HG02571 (cell line): ENCODE measurements around the gene NHLH1.

Experiments used
- ATAC-seq: cut with Tn5 transposase; IDR thresholded peaks from one replicate; pipeline ENCODE4 v1.9.1; 2021; ENCODE audit warnings: mild to moderate bottlenecking, moderate library complexity; ENCODE audit not compliant: unreplicated experiment

Gene NHLH1

DNA sequence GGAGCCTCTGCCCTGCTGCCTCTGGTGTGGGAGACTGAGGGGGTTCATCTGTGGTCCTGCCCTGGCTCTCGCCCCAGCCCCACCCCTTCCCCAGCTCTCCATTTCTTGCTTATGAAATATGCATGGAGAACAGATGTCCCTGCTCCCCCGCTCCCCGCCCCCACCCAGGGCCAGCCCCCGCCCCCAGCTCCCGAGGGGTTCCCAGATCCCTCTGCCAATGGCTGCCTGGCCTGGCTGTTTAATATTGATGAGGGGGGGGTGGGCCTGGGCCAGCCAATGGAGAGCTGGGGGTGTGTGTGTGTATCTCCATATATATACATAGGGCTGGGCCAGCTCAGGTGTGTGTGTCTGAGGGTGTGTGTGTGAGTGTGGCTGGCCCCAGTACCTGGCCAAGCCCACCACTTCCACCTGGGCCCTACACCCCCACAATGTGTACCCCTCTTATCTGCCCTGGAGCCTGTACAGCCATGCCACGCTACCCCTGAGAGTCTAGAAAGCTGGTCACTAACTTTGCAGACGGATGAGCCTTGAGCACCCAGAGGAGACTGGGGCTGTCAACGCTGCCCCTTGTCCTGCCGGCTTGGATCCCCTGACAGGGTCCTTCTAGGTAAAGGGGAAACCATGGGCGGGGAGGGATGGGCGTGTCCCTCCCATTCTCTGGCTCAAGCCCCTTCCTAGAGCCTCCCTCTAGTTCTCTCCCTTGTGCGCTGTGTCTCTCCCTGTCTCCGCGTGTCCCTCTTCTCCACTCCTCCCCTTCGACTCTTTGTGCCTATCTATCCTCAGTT lies at the start of gene NHLH1:
NHLH1 (plus strand) TSS at position 341 of the 785 bp plus-strand sequence. CDS start 3,661 bp downstream, outside the sequence.
- ATAC-seq = no peak

DNA sequence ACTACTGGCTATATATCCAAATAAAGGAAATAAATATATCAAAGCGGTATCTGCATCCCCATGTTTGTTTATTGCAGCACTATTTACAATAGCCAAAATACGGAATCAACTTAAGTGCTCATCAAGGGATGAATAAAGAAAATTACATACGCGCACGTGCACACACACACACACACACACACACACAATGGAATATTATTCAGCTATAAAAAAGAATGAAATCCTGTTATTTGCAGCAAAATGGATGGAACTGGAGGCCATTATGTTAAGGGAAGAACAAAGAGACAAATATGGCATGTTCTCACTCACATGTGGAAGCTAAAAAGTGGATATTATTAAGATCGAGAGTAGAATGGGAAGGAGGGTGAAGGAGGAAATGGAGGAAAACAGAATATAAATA lies 44.0 kb upstream of the NHLH1 start:
- no peak for ATAC-seq

DNA sequence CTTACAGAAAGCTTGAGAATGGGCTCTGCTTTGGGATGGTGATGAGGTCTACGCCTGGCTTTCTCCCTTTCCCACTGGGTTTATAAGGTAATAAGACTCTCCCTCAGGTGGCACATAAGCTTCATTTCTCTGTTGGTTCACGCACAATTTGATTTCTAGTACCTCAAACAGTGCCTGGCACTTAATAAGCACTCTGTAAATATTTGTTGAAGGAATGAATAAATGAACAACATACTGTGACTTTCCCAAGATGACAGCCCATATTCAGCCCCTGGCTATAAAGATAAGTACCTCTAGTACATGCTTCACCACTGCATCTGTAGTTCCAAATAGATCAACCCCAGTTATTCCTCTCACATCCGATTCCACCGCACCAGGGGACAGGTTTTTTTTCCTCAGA lies 41.6 kb upstream of the NHLH1 start:
- no peak for ATAC-seq

DNA sequence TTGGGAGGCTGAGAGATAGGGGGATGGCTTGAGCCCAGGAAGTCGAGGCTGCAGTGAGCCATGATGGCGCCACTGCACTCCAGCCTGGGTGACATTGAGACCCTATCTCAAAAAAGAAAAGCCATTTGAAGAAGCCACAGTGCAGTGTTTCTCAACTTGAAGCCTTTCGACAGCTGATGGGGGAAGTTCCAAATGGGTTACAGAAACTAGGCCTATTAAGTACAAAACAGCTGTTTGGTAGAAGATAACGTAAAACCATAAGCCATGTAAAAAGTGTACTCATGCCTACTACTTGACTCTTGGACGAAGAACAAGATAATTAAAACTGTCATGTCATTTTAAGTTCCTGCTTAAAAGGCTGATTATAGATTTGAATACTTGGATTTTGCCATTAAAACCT lies 40.5 kb upstream of the NHLH1 start:
- no peak for ATAC-seq

DNA sequence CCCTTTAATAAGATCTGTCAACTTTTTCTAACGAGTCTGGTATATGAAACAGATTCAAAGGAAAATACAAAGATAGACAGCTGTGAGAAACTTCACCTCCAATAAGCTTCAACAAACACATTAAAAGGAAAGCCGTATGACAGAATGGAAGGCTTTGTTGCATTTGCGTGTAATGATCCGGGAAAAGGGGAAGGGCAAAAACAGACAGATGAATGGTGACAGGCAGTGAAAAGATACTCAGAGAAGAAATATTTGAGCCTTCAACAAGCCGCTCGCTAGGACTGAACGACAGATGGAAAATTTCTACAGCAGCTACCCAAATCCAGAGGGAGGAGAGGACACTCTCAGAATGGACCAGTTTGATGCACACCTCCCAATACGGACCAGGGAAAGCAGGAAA lies 38.7 kb upstream of the NHLH1 start:
- ATAC-seq = no peak

DNA sequence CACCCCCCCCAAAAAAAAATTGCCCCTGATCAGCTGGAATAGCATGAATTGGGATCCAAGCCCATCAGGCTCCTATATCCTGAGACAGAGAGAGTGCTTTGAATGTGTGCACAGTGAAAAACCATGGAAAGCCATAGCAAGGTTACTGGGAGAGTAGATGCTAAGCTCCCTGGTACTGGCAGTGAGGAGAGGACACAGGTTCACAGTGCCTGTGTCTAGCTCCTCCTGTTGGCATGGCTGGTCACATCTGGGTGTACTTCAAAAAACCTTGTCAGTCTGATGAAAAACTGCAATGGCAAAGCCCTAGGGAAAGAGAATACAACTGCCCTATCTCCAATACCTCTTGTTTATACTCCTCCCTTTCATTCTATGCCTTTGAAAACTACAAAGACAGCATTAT lies 36.8 kb upstream of the NHLH1 start:
- no peak for ATAC-seq

DNA sequence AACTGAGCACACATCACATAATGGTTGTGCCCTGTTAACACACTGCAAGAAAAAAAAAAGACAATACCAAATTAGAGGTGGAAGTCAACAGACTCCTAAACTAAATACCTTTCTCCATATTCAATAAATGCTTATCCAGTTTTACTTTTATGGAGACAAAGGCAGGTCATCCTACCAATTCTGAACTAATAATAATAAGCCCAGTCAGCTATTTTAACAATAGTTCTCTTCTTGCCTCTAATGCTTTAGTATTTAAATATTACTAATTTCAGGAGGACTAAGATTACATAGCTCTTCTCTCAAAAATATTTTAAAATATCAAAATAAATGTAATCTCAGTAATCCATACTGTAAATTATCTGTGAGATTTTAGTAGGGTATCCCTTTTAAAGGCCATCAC lies 34.4 kb upstream of the NHLH1 start:
- no peak for ATAC-seq

DNA sequence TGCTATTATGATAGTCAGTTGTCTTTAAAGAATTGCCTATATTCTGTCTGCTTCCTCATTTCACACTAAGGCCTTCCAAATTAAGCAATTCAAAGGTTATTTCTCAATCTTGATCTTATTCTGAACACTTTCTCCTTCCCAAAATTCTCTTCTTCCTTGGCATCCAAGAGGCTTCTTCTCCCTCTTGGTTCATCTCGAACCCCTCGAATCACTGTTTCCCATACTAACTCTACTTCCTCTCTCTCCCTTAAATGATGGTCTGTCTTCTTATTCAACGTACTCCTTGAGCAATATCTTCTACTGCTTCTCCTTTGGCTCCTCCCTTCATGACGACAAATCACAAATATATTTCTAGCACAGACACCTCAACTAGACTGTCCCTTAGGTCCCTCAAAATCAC lies 28.3 kb upstream of the NHLH1 start:
- no peak for ATAC-seq

DNA sequence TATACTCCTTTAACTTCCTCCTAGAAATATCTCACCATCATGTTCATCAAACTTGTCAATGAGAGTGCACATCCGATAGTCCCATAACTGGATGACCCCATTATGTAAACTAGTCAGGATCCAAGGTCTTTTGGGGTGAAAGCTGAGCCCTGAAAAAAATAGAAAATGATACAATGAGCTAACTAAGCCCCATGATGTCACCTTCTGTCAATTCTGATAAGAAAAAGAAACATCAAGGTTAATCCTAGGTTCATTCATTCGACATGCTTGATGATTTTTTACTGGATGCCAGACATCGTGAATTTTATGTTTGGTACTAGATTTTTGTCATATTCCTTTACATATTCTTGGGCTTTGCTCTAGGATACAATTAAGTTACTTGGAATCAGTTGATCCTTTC lies 26.7 kb upstream of the NHLH1 start:
- no peak for ATAC-seq

DNA sequence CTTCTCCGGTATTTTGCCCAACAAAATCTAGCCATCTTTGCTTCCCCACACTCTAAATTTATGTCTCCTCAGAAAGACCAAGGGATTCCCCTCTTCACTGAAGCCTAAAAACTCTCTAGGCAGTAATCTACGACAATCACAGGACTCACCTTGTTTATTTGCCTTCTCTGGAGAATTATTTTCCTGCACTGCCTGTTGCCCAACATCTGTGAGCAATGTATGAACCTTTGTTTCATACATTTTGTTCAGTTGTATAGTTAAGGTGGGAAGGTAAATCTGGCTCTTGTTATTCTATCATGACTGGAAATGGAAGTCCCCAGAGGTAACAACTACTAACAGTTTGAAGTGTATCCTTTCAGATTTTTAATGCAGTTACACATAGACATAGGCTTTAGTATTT lies 26.0 kb upstream of the NHLH1 start:
- ATAC-seq = no peak

DNA sequence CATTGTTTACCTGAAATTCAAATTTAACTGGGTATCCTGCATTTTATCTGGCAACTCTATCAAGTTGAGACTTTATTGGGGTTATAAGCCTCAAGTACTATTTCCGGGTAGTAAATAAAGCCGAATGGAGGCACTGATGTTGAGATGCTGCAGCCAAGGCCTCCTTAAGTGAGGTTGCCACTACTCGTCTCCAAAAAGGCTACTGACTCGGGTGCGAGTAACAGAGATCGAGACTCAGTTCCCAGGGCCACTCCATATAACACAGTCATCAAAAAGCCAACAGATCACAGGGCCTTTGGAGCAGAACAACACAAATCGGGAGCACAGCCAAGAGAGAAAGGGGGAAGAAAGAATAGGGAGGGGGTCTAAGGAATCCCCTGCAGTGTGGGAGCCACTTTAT lies 24.3 kb upstream of the NHLH1 start:
- no peak for ATAC-seq

DNA sequence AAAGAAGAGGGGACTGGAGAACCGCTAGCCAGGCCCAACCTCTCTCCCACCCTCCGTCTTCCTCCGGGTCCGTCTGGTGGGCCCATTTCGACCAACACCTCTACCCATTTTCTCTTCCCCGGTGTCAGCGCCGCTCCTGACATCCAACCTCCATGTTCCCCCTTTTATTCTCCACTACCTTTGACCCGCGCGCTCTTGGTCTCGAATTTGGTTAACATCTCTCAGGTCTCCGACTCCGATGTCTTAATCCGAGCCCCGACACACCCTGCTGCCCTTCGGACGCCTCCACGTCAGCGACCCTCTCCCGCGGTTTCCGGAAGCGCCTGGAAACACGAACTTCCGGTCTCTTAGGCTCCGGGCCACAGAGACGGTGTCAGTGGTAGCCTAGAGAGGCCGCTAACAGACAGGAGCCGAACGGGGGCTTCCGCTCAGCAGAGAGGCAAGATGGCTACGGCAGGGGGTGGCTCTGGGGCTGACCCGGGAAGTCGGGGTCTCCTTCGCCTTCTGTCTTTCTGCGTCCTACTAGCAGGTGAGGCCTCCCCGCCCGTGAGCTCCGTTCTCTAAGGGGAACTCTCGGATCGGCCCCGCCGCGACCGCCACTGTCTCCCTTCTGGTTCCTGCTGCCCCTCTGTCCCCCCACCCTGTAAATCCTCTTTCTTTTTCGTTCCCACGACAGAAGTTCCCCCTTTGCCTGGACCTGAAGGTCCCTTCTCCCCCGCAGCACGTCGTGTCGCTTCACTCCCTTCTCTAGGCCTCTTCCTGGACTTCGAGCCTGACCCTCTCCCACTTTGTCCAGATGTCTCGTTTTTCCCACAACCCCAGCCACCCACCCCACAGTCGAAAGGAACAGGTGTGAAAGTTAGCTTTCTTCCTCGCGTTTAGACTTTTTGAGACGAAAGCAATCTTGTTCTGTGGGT lies 23.7 kb upstream of the NHLH1 start, which contains the start of the genes COPA and NCSTN:
COPA (minus strand) TSS at position 298 of the 917 bp plus-strand sequence; CDS start at position 218, 80 bp downstream.
NCSTN (plus strand) TSS at position 431 of the 917 bp plus-strand sequence; CDS start at position 445, 14 bp downstream.
- ATAC-seq = peak; percentile 90

DNA sequence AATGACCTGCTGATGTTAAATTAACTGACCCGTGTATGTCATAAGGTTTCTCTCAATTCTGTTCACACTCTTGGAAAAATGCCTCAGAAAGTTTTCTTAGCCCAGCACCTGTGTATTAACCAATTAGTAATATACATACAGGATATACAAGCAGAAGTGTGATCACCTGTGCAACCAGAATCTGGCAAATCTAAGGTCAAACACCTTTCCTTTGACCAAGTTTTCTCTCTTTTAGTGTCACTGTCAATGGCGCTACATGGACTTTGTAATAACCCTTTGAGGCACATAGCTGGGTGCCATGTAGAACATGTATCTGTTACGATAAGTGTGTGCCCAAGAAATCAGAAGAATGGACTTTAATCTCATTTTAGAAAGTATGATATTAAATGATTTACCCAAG lies 22.6 kb upstream of the NHLH1 start:
- no peak for ATAC-seq

DNA sequence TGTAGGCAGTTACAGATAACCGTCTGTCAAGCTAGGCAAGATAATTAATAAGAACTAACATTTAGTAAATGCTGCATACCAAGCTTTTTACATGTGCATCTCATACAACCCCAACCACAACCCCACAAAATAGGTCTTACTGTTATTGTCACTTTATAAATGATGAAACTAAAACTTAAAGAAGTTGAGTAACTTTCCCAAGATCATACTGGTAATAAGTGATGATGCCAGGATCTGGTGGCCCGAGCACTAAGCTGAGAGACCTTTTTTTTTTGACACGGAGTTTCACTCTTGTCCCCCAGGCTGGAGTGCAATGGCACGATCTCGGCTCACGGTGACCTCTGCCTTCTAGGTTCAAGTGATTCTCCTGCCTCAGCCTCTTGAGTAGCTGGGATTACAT lies 21.9 kb upstream of the NHLH1 start:
- ATAC-seq = no peak

DNA sequence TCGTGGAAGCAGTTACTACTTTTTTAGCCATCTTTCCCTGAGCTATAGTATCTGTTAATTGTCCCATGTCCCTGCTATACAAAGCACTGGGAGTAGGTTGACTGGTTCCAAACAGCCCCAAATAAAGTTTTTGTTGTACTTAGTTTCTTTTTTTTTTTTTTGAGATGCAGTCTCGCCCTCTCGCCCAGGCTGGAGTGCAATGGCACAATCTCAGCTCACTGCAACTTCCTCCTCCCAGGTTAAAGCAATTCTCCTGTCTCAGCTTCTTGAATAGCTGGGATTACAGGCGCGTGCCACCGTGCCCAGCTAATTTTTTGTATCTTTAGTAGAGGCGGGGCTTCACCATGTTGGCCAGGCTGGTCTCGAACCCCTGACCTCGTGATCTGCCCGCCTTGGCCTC lies 20.4 kb upstream of the NHLH1 start:
- ATAC-seq = no peak

DNA sequence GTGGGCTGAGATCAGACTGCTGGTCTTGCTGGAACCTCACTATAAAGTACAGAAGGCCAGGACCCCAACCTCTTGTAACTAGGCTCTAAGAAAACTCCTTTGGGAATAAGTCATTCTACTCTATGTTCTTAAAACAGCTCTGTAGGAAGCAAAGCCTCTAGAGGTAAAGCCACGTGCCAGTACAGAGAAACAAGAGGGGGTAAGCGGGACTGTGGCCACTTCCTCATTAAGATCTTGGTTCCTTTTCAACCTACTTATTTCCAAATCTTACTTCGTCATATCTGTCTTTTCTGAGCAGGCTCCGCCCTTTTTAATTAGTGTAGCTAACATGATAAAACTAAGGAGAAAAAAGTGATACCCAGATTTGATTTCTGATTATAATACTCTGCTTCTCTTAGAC lies 19.9 kb upstream of the NHLH1 start:
- no peak for ATAC-seq

DNA sequence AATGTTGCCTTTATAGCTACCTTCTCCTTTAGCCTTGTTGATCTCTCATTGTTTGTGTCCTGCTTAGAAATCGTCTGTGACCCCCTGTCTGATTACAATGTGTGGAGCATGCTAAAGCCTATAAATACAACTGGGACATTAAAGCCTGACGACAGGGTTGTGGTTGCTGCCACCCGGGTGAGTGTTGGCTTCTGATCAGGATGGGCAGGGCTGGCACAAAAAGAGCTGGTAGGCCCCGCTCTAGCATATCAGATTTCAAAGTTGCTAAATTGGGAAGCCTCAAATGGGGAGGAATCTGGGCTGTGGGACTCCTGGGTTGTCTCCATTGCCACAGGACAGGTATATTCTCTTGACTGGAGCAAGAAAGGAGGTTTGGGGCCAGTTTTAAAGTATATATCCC lies 15.2 kb upstream of the NHLH1 start:
- ATAC-seq = no peak

DNA sequence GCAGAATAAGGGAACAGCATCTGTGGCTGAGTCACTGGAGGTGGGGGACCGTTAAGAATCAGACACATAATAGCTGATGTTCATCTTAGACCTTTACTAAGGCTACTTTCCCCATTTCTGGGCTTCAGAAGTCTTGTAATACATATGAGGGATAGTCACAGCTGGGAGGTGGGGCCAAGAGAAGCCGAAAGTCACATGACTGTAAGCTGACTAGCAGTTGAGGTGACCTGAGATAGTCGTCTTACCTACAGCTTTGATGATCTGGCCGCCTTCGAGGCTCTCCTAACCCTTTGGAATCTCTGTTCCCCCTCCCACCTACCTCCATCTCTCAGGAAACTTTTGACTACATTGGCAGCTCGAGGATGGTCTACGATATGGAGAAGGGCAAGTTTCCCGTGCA lies 14.3 kb upstream of the NHLH1 start:
- no peak for ATAC-seq

DNA sequence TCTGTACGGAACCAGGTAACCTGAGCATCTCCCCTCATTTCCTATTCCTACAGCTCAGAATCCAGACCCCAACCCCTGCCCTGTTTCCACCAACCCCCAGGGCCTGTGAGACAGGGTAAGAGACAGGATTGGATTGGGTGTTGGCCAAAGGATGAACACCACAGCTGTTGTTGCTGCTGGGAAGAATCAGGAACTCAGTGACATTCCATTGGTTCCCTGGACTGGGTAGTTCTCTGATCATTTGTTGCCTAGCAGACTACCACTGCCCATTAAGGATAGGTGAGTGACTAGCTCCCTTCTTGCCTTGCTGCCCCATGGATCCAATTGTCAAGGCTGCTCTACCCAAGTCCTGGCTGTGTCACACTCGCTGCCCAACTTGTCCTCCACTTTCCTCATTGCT lies 13.6 kb upstream of the NHLH1 start:
- no peak for ATAC-seq

DNA sequence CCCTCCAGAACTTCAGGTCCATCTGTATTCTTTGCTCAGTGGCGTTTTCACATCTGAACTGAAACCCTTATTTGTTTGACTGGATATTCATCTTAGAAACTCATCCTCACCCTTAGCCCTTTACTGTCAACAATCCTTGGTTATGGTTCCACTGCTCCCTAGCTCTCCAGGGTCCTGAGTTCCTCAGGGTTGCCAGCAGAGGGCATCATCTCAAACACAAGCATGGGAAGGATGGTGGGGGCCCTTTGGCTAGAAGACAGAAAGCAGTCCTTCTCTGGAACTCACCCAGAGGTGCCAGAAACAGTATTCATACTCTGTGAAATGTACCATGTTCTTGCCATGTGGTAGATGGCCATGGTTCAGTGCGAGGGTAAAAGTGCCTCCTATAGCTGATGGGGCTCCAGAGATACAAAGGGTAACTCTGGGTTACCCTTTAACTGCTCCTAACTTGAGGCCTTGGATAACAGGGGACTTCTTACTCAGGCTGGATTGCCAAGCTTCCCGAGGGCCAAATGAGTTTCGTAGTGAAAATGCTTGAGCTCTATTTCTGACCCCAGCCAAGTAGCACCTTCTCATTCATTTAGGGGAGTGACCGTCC lies 12.4 kb upstream of the NHLH1 start:
- no peak for ATAC-seq

DNA sequence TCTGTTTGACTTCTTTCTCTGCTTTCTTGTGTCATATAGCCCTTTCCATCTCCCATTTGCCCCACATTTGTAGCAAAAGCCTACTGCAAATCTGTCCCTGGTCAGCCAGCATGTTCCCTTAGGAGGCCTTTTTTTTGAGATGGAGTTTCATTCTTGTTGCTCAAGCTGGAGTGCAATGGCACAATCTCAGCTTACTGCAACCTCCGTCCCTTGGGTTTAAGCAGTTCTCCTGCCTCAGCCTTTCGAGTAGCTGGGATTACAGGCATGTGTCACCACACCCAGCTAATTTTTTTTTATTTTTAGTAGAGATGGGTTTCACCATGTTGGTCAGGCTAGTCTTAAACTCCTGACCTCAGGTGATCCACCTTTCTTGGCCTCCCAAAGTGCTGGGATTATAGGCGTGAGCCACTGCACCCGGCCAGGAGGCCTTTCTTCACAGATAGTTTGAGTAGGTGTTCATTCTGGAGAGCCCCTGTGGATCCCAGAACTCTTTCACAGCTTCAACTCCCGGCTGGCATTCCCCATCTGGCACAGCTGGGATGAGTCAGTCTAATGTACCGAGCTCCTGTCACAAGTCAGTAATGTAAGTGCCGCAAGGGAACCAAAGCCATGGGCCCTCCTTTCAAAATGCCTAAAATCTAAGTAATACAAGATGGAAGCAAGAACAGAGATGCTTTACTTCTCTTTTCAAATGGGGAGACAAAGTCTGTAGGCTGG lies 9.4 kb upstream of the NHLH1 start:
- no peak for ATAC-seq
